T-helper 1 cell treated with Interleukin-12 subunit alpha and Interleukin-12 subunit beta and Interleukin-4 antibody, amounts not matched to agents 30 ng/mL and 1 ng/mL, for 36 hours (primary cell): ENCODE measurements around the gene WDR5. TPM values are rescaled to one million over a fixed set of nuclear protein-coding genes. Genes with fewer than 3 reads are reported as not detected.

Experiments used
- intact Hi-C: fragments of 100-400 bp; cut with micrococcal nuclease; formaldehyde crosslinking; loops from one replicate; pipeline ENCODE4 v1.15.1; 2024
- total RNA-seq: library from RNA; stranded (reverse); gene quantifications from 2 replicates; pipeline ENCODE4 v1.2.3, GENCODE V29; 2022

WDR5 gene
- total RNA-seq, 1 donor from 2014 or later = 37.2 TPM

DNA sequence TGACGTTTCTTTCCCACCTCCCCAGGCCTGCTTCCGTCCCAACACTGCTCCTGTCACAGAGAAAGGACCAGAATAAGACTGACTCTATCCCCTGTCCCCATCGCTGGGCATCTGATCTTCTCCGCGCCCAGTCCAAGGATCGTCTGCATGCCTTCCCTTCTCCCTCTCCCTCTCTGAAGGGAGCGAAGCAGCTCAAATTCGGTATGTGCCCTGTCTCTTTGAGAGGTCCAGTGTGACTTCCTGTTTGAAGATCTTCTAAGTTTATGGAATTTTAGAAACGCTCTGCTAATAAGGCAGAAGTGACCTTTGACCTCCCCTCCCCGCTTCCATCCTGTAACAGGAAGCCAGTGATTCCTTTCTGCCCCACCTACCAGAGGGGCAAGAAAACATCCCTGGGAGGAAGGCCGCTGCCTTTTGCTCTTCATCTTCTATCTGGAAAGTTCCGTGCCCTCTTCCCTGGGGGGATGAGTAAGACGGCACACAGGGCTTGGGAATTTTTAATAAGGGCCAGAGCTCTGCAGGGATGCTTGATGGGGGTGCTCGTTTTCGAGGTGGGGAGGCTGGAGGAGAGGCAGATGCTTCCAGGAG lies 69.2 kb downstream of the WDR5 start:
- intact Hi-C loops = no loop called here

DNA sequence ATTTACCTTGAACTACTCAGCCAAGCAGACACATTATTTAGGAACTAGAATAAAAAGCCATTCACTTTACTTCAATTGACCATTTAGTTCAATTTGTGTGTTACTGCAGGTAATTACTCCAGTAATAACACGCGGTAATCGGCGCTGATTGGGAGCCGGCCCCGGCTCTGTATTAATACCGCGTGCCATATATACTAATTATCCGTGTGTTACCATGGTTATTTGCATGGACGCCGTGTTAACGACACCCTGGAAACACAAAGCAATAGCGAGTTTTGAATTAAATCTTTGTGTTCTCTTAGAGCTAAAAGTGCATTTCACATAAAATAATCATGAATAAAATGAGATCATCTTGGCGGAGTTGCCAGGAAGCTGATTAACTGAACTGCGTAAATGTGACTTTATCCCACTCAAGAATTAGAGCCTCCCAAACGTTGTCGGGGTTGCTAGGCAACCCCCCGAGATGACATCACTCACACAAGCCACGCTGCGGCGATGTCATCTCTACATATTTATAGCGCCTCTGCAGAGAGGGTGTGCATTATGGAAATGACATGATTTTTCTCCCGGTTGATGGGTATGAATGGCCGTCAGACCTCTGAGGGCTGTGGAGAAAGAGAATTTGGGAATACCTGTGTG lies 69.9 kb downstream of the WDR5 start:
- intact Hi-C loops = no loop called here

DNA sequence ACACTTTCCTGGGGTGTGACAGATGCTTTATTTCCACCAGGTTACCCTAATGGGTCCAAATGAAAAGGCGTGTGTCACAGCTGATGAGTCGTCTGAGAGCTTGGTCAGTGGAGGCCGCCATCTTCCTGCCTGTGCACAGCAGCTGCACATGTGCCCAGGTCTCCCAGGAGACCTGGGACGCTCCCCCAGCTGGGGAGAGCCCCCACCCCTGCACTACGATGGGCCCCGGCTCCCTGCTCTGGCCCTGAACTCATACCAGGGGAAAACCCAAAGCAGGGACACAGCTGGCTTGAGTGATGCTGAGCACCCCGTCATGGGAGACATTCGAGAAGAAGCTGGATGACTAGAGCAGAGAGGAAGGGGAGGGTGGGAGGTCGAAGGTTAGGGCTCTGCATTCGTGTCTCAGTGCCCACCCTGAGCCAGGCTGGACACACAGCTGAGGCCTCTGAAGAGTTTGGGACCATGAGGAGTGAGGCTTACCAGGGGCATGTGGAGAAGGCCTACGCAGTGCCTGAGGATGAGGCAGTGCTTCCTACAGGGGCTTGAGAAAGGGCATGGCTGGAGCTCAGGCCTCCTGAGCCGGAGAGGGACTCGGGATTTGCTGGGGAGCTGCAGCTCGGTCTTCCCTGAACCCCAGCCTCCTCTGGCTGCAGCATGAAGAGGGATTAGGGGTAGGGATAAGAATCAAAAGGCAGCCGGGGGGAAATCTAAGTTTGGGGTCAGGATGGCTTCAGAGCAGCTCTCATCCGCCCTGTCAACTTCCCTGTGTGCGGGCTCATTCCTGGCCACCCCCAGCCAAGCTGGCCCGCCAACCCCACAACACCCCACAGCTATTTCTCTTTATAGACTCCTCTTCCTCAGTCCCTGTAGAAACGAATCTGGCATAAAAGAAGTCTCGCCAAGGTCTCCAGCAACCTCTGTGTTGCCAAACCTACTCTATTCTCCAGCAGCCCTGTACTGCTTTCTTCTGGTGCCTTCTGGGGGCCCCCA lies 70.7 kb downstream of the WDR5 start:
- intact Hi-C loops = no loop called here

DNA sequence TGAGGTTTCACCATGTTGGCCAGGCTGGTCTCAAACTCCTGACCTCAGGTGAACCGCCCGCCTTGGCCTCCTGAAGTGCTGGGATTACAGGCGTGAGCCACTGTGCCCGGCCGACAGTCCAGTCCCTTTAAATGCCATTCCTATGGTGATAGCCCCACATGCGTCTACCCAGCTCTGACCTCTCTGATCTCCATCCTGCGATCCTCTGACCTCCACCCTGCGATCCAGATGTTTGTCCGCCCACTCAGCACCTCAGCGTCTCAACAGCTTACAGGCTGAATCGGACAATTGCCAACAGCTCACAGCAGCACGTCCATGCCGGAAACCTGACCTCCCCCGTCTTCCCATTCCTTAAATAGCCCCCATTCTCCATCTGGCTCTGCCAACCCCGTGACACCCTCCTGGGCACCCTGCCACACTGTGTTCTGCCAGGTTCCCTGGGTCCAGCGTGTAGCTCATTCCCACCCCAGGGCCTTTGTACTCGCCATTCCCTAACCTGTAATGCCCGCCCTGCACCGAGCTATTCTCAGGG lies 72.5 kb downstream of the WDR5 start:
- intact Hi-C loops = no loop called here

DNA sequence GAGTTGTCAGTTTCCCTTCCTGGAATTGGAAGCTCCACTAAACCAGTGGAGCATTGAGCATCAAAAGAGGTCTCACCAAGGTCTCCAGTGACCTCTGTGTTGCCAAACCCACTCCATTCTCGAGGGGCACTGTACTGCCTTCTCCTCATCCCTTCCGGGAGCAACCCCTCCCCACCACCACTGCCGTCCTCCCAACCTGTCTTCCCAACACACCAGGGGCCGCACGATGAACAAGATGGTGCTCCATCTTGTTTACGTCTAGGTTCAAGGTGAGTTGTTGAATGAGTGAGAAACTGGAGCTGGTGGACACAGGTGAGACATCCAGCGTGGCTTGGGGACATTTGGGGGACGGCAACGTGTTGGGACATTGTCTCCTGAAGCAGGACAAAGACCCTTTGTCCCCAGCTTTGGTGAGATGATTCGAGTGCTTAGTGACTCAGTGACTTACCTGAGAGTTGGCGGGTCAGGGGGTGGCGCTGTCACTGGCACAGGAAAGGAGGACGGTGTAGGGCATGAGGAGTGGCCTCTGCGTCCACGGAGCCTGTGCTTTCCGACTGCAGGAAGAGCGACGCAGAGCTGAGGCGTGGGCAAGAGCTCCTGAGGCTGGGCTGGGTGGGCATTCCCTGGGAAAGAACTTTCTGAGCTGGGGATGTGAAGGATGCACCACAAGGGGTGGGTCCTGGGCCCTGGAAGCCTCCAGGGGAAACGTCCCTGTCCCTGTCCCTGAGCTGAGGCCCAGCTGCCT lies 73.3 kb downstream of the WDR5 start:
- intact Hi-C loops = no loop called here

Other genes with a start within 250 kb of the WDR5 start
- 3.1 and 3.9 TPM in 2 replicates for gene VAV2, start 143.8 kb upstream of the WDR5 start, total RNA-seq
- gene BRD3OS, start 110.6 kb upstream of the WDR5 start, total RNA-seq = 12.4 and 14.4 TPM in 2 replicates
- 24.2 and 26.3 TPM in 2 replicates for gene BRD3, start 68.1 kb upstream of the WDR5 start, total RNA-seq
- gene RNU6ATAC, start 28.5 kb downstream of the WDR5 start, total RNA-seq = 29.4 and 43.3 TPM in 2 replicates
- gene RXRA, start 190.4 kb downstream of the WDR5 start, total RNA-seq = 1.5 and 2.0 TPM in 2 replicates